Endothelial cell of umbilical vein (primary cell): ENCODE results near the gene TENM4.

Source experiments
- CTCF ChIP-seq, 2 donors: IDR thresholded peaks; 1 replicate in 1 of 2; 2 replicates in 1 of 2; pipeline ENCODE4 v1.5.1; 2011; ENCODE audit warnings: low read length in 2 of 2, mild to moderate bottlenecking in 2 of 2, moderate library complexity in 2 of 2, control low read depth in 1 of 2, inconsistent platforms in 1 of 2, low read depth in 1 of 2; ENCODE audit not compliant: insufficient read depth in 1 of 2; ENCODE audit errors: extremely low read depth in 1 of 2
- EZH2 ChIP-seq: IDR thresholded peaks from 2 replicates; pipeline ENCODE4 v1.6.1; 2012; ENCODE audit warnings: borderline replicate concordance, low read depth, mild to moderate bottlenecking, moderate library complexity, low read length, inconsistent platforms; ENCODE audit not compliant: severe bottlenecking
- FOS ChIP-seq: IDR thresholded peaks from 2 replicates; pipeline ENCODE4 v1.6.1; 2011; ENCODE audit warnings: mild to moderate bottlenecking, low read length, moderate library complexity, borderline replicate concordance; ENCODE audit not compliant: insufficient read depth
- JUN ChIP-seq: IDR thresholded peaks from 2 replicates; pipeline ENCODE4 v1.6.1; 2011; ENCODE audit warnings: borderline replicate concordance, low read depth; ENCODE audit not compliant: insufficient read length, insufficient read depth
- MAX ChIP-seq: IDR thresholded peaks from 2 replicates; pipeline ENCODE4 v1.6.1; 2011; ENCODE audit not compliant: insufficient read depth, insufficient read length
- MYC ChIP-seq: IDR thresholded peaks from one replicate; pipeline ENCODE4 v1.6.1; 2011; ENCODE audit warnings: mild to moderate bottlenecking, low read depth, low read length
- POLR2A ChIP-seq: IDR thresholded peaks from 2 replicates; pipeline ENCODE4 v1.6.1; 2012; ENCODE audit warnings: low read depth, mild to moderate bottlenecking, control low read depth, low read length
- POLR2AphosphoS5 ChIP-seq: IDR thresholded peaks from 2 replicates; pipeline ENCODE4 v1.6.1; 2012; ENCODE audit warnings: low read depth, mild to moderate bottlenecking, control low read depth, low read length, moderate library complexity; ENCODE audit not compliant: insufficient read depth

GRCh38 chr11:78645226-78646202, 795.3 kb downstream of the TENM4 start:
- TF ChIP-seq CTCF (IDR thresholded peaks at IDR 0.05; ENCODE audit: extremely low read depth in 1 of 2, insufficient read depth in 1 of 2, low read depth in 1 of 2, low read length in 2 of 2) (peak; percentile 87 to 93), FOS (no peak), POLR2AphosphoS5 (no peak), MAX (no peak), MYC (no peak), POLR2A (no peak), EZH2 (no peak), JUN (no peak)
